Ovary (tissue), 3 donors: ENCODE measurements around the gene C9orf57.

Experiments used
- EP300 ChIP-seq: sonication (generic); formaldehyde crosslinking; IDR thresholded peaks from one replicate; pipeline ENCODE4 v1.6.1; 2017; ENCODE audit warnings: antibody characterized with exemption
- POLR2A ChIP-seq: fragments of 450-650 bp; IDR thresholded peaks from one replicate; pipeline ENCODE4 v1.6.1; 2017; ENCODE audit warnings: antibody characterized with exemption, mild to moderate bottlenecking, moderate library complexity
- TF ChIP-seq, protein P1 (sequence below), 3 donors: fragments of 450-650 bp in 2 of 3; fragments of 200-600 bp in 1 of 3; IDR thresholded peaks; one replicate each; pipeline versions ENCODE4 v1.5.1 to v1.8.0; 2016 to 2022; ENCODE audit warnings: antibody characterized with exemption in 3 of 3, mild to moderate bottlenecking in 1 of 3
- donor health status: DM: no; HTN: no; CAD: no.

- TF ChIP-seq POLR2A (no peak), EP300 (no peak)
- TF ChIP-seq, protein P1, sequence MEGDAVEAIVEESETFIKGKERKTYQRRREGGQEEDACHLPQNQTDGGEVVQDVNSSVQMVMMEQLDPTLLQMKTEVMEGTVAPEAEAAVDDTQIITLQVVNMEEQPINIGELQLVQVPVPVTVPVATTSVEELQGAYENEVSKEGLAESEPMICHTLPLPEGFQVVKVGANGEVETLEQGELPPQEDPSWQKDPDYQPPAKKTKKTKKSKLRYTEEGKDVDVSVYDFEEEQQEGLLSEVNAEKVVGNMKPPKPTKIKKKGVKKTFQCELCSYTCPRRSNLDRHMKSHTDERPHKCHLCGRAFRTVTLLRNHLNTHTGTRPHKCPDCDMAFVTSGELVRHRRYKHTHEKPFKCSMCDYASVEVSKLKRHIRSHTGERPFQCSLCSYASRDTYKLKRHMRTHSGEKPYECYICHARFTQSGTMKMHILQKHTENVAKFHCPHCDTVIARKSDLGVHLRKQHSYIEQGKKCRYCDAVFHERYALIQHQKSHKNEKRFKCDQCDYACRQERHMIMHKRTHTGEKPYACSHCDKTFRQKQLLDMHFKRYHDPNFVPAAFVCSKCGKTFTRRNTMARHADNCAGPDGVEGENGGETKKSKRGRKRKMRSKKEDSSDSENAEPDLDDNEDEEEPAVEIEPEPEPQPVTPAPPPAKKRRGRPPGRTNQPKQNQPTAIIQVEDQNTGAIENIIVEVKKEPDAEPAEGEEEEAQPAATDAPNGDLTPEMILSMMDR (IDR thresholded peaks at IDR 0.05) = no peak
Observed at GRCh38 chr9:72012646-72013045, 47.8 kb downstream of the C9orf57 start.
